Mammary epithelial cell (primary cell): ENCODE data around the gene SAPCD1.

Experiments
- EZH2 ChIP-seq: IDR thresholded peaks from 2 replicates; pipeline ENCODE4 v1.6.1; 2012; ENCODE audit warnings: low read length, inconsistent platforms, borderline replicate concordance
- TF ChIP-seq, protein P1 (sequence below), 2 donors: IDR thresholded peaks in 1 of 2; conservative IDR thresholded peaks in 1 of 2; 2 replicates each; pipeline ENCODE4 v1.5.1; 2011 to 2012; ENCODE audit warnings: inconsistent platforms in 2 of 2, low read length in 2 of 2, mild to moderate bottlenecking in 2 of 2, control low read depth in 1 of 2, low read depth in 1 of 2; ENCODE audit not compliant: insufficient read depth in 1 of 2; ENCODE audit errors: extremely low read depth in 1 of 2

DNA sequence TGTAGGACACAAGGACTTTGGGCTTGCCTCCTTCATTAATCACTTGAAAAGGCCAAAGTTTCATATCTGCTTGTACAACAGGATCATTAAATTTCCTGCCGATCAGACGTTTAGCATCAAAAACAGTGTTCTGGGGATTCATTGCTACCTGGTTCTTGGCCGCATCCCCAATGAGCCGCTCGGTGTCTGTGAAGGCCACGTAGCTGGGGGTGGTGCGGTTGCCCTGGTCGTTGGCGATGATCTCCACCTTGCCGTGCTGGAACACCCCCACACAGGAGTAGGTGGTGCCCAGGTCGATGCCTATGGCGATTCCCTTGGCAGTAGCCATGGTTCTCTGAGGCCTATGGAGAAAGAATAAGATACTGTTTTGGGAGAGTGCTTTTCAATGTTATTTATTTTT lies 49.2 kb downstream of the SAPCD1 start:
- TF ChIP-seq, protein P1, sequence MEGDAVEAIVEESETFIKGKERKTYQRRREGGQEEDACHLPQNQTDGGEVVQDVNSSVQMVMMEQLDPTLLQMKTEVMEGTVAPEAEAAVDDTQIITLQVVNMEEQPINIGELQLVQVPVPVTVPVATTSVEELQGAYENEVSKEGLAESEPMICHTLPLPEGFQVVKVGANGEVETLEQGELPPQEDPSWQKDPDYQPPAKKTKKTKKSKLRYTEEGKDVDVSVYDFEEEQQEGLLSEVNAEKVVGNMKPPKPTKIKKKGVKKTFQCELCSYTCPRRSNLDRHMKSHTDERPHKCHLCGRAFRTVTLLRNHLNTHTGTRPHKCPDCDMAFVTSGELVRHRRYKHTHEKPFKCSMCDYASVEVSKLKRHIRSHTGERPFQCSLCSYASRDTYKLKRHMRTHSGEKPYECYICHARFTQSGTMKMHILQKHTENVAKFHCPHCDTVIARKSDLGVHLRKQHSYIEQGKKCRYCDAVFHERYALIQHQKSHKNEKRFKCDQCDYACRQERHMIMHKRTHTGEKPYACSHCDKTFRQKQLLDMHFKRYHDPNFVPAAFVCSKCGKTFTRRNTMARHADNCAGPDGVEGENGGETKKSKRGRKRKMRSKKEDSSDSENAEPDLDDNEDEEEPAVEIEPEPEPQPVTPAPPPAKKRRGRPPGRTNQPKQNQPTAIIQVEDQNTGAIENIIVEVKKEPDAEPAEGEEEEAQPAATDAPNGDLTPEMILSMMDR (conservative IDR thresholded peaks at IDR 0.05 in 1 of 2, IDR thresholded peaks at IDR 0.05 in 1 of 2; ENCODE audit: extremely low read depth in 1 of 2, insufficient read depth in 1 of 2, low read depth in 1 of 2, low read length in 2 of 2): no peak
- TF ChIP-seq EZH2: no peak
